Heart left ventricle (tissue), 16 donors: ENCODE data around the gene ADAMTS20. TPM values are rescaled to one million over a fixed set of nuclear protein-coding genes. Genes with fewer than 3 reads are reported as not detected.

Experiments used
- ATAC-seq, 4 donors: fragments of 200-7000 bp; cut with Tn5 transposase; one replicate each; pipeline ENCODE4 v1.9.1; 2020 to 2022; ENCODE audit warnings: moderate library complexity in 4 of 4, mild to moderate bottlenecking in 3 of 4, moderate number of reproducible peaks in 1 of 4
- DNase-seq, 5 donors: peaks; one replicate each; pipeline ENCODE4 v3.0.0-alpha.2; 2020
- H3K27ac ChIP-seq, 12 donors: fragments of 200-600 bp; sonication (generic) in 4 of 12; one replicate each; pipeline versions ENCODE4 v1.5.0 to v1.8.0; 2016 to 2022; ENCODE audit warnings: mild to moderate bottlenecking in 2 of 12
- H3K27me3 ChIP-seq, 9 donors: fragments of 200-600 bp; sonication (generic) in 2 of 9; one replicate each; pipeline versions ENCODE4 v1.5.1 to v1.8.0; 2016 to 2022; ENCODE audit warnings: mild to moderate bottlenecking in 3 of 9
- H3K36me3 ChIP-seq, 9 donors: fragments of 200-600 bp; sonication (generic) in 2 of 9; one replicate each; pipeline versions ENCODE4 v1.5.0 to v1.8.0; 2018 to 2022; ENCODE audit warnings: mild to moderate bottlenecking in 2 of 9
- H3K4me1 ChIP-seq, 12 donors: fragments of 200-600 bp; sonication (generic) in 4 of 12; one replicate each; pipeline versions ENCODE4 v1.5.0 to v1.8.0; 2016 to 2022; ENCODE audit warnings: mild to moderate bottlenecking in 3 of 12
- H3K4me3 ChIP-seq, 12 donors: fragments of 200-600 bp; sonication (generic) in 4 of 12; one replicate each; pipeline versions ENCODE4 v1.5.0 to v1.8.0; 2017 to 2022; ENCODE audit warnings: mild to moderate bottlenecking in 9 of 12, moderate library complexity in 4 of 12
- H3K9me3 ChIP-seq, 12 donors: fragments of 200-600 bp; sonication (generic) in 4 of 12; one replicate each; pipeline versions ENCODE4 v1.5.0 to v1.8.0; 2016 to 2022; ENCODE audit warnings: mild to moderate bottlenecking in 1 of 12
- CTCF ChIP-seq, 12 donors: fragments of 200-600 bp; sonication (generic) in 4 of 12; IDR thresholded peaks; one replicate each; pipeline versions ENCODE4 v1.5.0 to v1.8.0; 2018 to 2022; ENCODE audit warnings: antibody characterized with exemption in 12 of 12, mild to moderate bottlenecking in 5 of 12
- POLR2A ChIP-seq, 2 donors: fragments of 450-650 bp; IDR thresholded peaks; one replicate each; pipeline ENCODE4 v1.6.1; 2017; ENCODE audit warnings: antibody characterized with exemption in 2 of 2, mild to moderate bottlenecking in 2 of 2, moderate library complexity in 2 of 2
- WGBS, 4 donors: extraction: QIAGEN DNeasy Blood & Tissue Kit in 2 of 4; methylation state at CpG; one replicate each; pipeline versions ENCODE4 v1.1.5 to v1.1.7; 2013 to 2018; 5-methylcytosine and 5-hydroxymethylcytosine counted together
- intact Hi-C, 10 donors: fragments of 100-400 bp; cut with DNase I; formaldehyde crosslinking; loops; one replicate each; pipeline versions ENCODE4 v1.11.1 to v1.14.2; 2022
- polyA plus RNA-seq, 2 donors: library from polyadenylated mRNA; stranded (reverse); fragments of 200-250 nt; gene quantifications; one replicate each; pipeline ENCODE4 v1.2.3, GENCODE V29; 2013
- total RNA-seq, 9 donors: library from RNA; depleted of rRNA in 2 of 9; stranded (reverse); fragments of >200 nt in 2 of 9; fragmentation: NEBNext Ultra II Directional in 3 of 9; extraction: Animal tissue kit (Norgen Biotek cat#: 25700) in 3 of 9; gene quantifications; one replicate each; pipeline versions ENCODE4 v1.1.0 to v1.2.4, GENCODE V29; 2016 to 2023
- donor health status: ischemic (EF 13 %, LVEDD 7.1; RV severe dilation, severe dysfunction).
- donor health status: healthy with polysubstance abuse.
- donor health status: DM: no; HTN: yes; CAD: no.
- donor health status: DM: no; HTN: no; CAD: no.
- donor health status: ischemic (EF 25% LVEDD 6.9; RV normal size, moderate dysfunction).
- donor health status: ischemic (EF 25% LVEDD 5.7; RV mildly dilated, moderate dysfunction).
- donor health status: healthy.
- donor health status: DM: yes; HTN: yes; CAD: no.
- donor health status: ischemic (EF 35%, LVEDD 5.7; RV mildly dilated, moderate dysfunction).
- donor health status: nonischemic (EF 11% LVEDD 7.7; RV severe dilation, severe dysfunction).
- donor health status: DM: yes; HTN: yes; CAD: no.
- donor health status: PGD.
- donor health status: ischemic (EF 29% LVEDD 5.4; RV normal size, mild dysfunction).
- donor health status: nonischemic (EF 23%, LVEDD 6.1; RV moderate dilation, normal function).

ADAMTS20 gene
- total and polyA plus RNA-seq, 11 donors, result 0.05 TPM; not detected in 10

DNA sequence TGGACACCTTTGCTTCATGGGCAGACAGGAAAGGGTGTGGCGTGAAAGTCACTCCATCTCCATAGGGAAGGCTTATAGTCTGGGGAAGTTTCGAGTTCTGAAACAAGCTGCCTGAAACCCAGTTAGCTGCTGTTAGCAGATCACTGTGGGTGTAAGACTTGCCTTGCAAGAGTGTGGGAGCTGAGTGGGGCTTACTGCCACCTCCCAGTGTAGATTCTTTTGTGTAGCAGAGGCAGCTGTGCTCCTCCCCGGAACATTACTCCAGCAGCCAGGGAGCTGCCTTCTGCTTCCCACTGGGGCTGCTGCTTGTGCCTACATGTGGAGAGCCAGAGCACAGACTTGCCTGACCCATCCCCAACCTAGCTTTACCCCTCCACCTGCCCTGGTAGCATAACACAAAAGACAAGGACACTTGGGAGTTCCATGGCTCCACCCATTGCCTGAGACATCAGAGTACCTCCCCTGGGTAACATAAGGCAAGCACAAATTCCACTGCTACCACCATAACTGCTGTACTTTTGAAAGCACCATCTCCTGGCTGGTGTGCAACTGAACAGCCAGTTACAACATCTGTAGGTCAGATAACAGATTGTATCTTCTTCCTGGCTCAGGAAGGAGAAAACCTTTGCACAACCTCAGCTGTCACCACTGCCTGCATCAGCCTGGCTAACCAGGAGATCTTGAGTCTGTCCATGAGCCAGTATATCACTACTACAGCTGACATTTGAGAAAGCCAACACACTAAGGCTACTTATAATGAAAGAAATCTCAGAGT is 69.5 kb downstream of the ADAMTS20 start:
- no peak overlapping the region for H3K4me3 ChIP-seq
- no peaks in the 10 kb centered on the region for H3K27me3 ChIP-seq
- no peaks in the 10 kb centered on the region for H3K36me3 ChIP-seq
- no peak overlapping the region for H3K27ac ChIP-seq
- H3K9me3 ChIP-seq, result peaks cover 0 to 18% (median 6%) of the 10 kb centered on the region in 12 donors
- no peaks in the 10 kb centered on the region for H3K4me1 ChIP-seq
- WGBS, 4 donors, result 76 to 86% (median 85%) methylated on average over 3 of the region's 3 CpGs
- DNase-seq (no peak), ATAC-seq (no peak)
- intact Hi-C loops, result no loop called here
- TF ChIP-seq CTCF (IDR thresholded peaks at IDR 0.05), result no peak
- no peak for TF ChIP-seq POLR2A (IDR thresholded peaks at IDR 0.05)

DNA sequence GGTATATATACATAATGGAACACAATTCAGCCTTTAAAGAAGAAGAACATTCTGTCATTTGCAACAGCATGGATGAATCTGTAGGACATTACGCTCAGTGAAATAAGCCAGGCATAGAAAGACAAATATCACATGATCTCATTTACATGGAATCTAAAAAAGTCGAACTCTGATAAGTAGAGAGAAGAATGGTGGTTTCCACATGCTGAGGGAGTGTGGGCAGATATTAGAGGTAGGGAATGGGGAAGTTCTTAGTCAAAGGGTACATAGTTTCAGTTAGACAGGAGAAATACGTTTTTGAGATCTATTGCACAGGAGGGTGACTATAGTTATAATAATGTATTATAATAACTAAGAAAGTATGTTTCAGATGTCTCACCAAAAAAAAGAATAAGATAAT is 71.4 kb downstream of the ADAMTS20 start:
- TF ChIP-seq CTCF (IDR thresholded peaks at IDR 0.05) (no peak), POLR2A (IDR thresholded peaks at IDR 0.05) (no peak)
- H3K27me3 ChIP-seq, result no peaks in the 10 kb centered on the region
- intact Hi-C loops, result no loop called here
- H3K4me1 ChIP-seq, result no peaks in the 10 kb centered on the region
- peaks cover 0 to 12% (median under 1%) of the 10 kb centered on the region in 12 donors for H3K9me3 ChIP-seq
- H3K4me3 ChIP-seq, result no peak overlapping the region
- H3K27ac ChIP-seq, result no peak overlapping the region
- H3K36me3 ChIP-seq, result no peaks in the 10 kb centered on the region
- no peak for DNase-seq
- ATAC-seq, result no peak
- 53 to 60% (median 55%) methylated on average over 3 of the region's 3 CpGs for WGBS, 4 donors

- Histone ChIP-seq H3K27me3 (peaks cover 0 to 11% (median 0%) of the 10 kb centered on the region in 9 donors), H3K9me3 (no peaks in the 10 kb centered on the region), H3K4me1 (no peaks in the 10 kb centered on the region), H3K4me3 (no peak overlapping the region), H3K36me3 (no peaks in the 10 kb centered on the region), H3K27ac (no peak overlapping the region)
- no peak for TF ChIP-seq CTCF (IDR thresholded peaks at IDR 0.05)
- no peak for TF ChIP-seq POLR2A (IDR thresholded peaks at IDR 0.05)
- ATAC-seq, result no peak
- DNase-seq, result no peak
- WGBS, 4 donors, result 35 to 47% (median 42%) methylated on average over 3 of the region's 3 CpGs
- intact Hi-C loops, result no loop called here
Observed at GRCh38 chr12:43462741-43463140, 89.3 kb downstream of the ADAMTS20 start.

- DNase-seq, result no peak
- Histone ChIP-seq H3K27me3 (peaks cover 0 to 13% (median 0%) of the 10 kb centered on the region in 9 donors), H3K36me3 (no peaks in the 10 kb centered on the region), H3K4me1 (no peaks in the 10 kb centered on the region), H3K27ac (no peak overlapping the region), H3K9me3 (peaks cover 0 to 2% (median 0%) of the 10 kb centered on the region in 12 donors), H3K4me3 (no peak overlapping the region)
- WGBS, 4 donors, result 11 to 18% (median 17%) methylated on average over 2 of the region's 2 CpGs
- intact Hi-C loops, result no loop called here
- no peak for TF ChIP-seq CTCF (IDR thresholded peaks at IDR 0.05)
- TF ChIP-seq POLR2A (IDR thresholded peaks at IDR 0.05), result no peak
- peak in 3 of 4 donors; percentile 34 to 87 (median 55) for ATAC-seq
Observed at GRCh38 chr12:43462080-43462479, 89.9 kb downstream of the ADAMTS20 start.
